Endothelial cell of umbilical vein (primary cell): ENCODE measurements around the gene CUL7. TPM values are rescaled to one million over a fixed set of nuclear protein-coding genes. Genes with fewer than 3 reads are reported as not detected.

ENCODE experiments used
- BruUV-seq: library from RNA; stranded (reverse); fragments of 400-500 nt; replicated peaks from 2 replicates; lab custom pipeline; 2021; lab: Mats Ljungman, UMichigan
- CTCF ChIA-PET: fragments of 300-600, 350-600 bp; sonication (Branson Sonifier 250); formaldehyde crosslinking; loops from one replicate; lab custom pipeline; 2021; ENCODE audit warnings: antibody characterized with exemption, inconsistent platforms; lab: Charles Lee
- POLR2A ChIA-PET: fragments of 300-600, 350-600 bp; sonication (Branson Sonifier 250); formaldehyde crosslinking; loops from one replicate; lab custom pipeline; 2021; ENCODE audit warnings: antibody characterized with exemption, inconsistent platforms; lab: Charles Lee
- DNase-seq: peaks from one replicate; pipeline ENCODE4 v3.0.0-alpha.2; 2011; ENCODE audit warnings: low read depth, low spot score
- FAIRE-seq: peaks from 2 replicates; lab custom pipeline; 2011; peaks lifted over from hg19 to GRCh38; lab: Jason Lieb, UNC
- H2AFZ ChIP-seq: 2 replicates; pipeline ENCODE4 v1.6.0; 2012; ENCODE audit warnings: low read depth, low read length, control low read depth, inconsistent platforms
- H3K27ac ChIP-seq: 2 replicates; pipeline ENCODE4 v1.5.1; 2011; ENCODE audit warnings: low read depth, mild to moderate bottlenecking, control low read depth, low read length, moderate library complexity; ENCODE audit not compliant: insufficient read depth
- H3K27me3 ChIP-seq, 2 experiments: 2 replicates each; pipeline versions ENCODE4 v1.6.0 to v1.6.1; 2011; ENCODE audit warnings: low read length in 2 of 2, mixed read lengths in 1 of 2; ENCODE audit not compliant: control insufficient read depth in 2 of 2, insufficient read depth in 2 of 2
- H3K36me3 ChIP-seq, 2 experiments: 2 replicates in 1 of 2; 3 replicates in 1 of 2; pipeline ENCODE4 v1.5.1; 2011; ENCODE audit warnings: low read length in 2 of 2, mild to moderate bottlenecking in 1 of 2, moderate library complexity in 1 of 2; ENCODE audit not compliant: control insufficient read depth in 2 of 2, insufficient read depth in 2 of 2; ENCODE audit errors: extremely low read depth in 1 of 2
- H3K4me1 ChIP-seq: 3 replicates; pipeline ENCODE4 v1.5.1; 2011; ENCODE audit warnings: mild to moderate bottlenecking, low read length; ENCODE audit not compliant: control insufficient read depth, insufficient read depth; ENCODE audit errors: extremely low read depth
- H3K4me2 ChIP-seq: 2 replicates; pipeline ENCODE4 v1.6.1; 2011; ENCODE audit warnings: low read length, control low read depth, mixed read lengths; ENCODE audit not compliant: insufficient read depth
- H3K4me3 ChIP-seq, 3 experiments: fragments of 200-600 bp in 1 of 3; sonication (generic), shearing (Covaris generic) in 1 of 3; replicated peaks in 1 of 3; 2 replicates each; pipeline ENCODE4 v1.5.1; 2011 to 2016; ENCODE audit warnings: control low read depth in 3 of 3, low read length in 3 of 3, mild to moderate bottlenecking in 2 of 3, inconsistent platforms in 1 of 3, low read depth in 1 of 3, moderate library complexity in 1 of 3; ENCODE audit not compliant: insufficient read depth in 1 of 3
- H3K79me2 ChIP-seq: 2 replicates; pipeline ENCODE4 v1.6.0; 2012; ENCODE audit warnings: low read length, inconsistent platforms; ENCODE audit not compliant: control insufficient read depth, insufficient read depth
- H3K9ac ChIP-seq: replicated peaks from 2 replicates; pipeline ENCODE3; 2011; ENCODE audit warnings: low read length, control low read depth; ENCODE audit not compliant: insufficient read depth; ENCODE audit errors: extremely low read depth
- H3K9me1 ChIP-seq: replicated peaks from 3 replicates; pipeline ENCODE4 v1.6.0; 2011; ENCODE audit warnings: mild to moderate bottlenecking, low read length; ENCODE audit not compliant: control insufficient read depth, insufficient read depth; ENCODE audit errors: extremely low read depth
- H3K9me3 ChIP-seq: replicated peaks from 2 replicates; pipeline ENCODE4 v1.5.1; 2012; ENCODE audit warnings: low read length, inconsistent platforms; ENCODE audit not compliant: control insufficient read depth, insufficient read depth
- H4K20me1 ChIP-seq: replicated peaks from 2 replicates; pipeline ENCODE3; 2011; ENCODE audit warnings: mild to moderate bottlenecking, low read length; ENCODE audit not compliant: control insufficient read depth, insufficient read depth; ENCODE audit errors: extremely low read depth
- CTCF ChIP-seq, 2 donors: IDR thresholded peaks; 1 replicate in 1 of 2; 2 replicates in 1 of 2; pipeline ENCODE4 v1.5.1; 2011; ENCODE audit warnings: low read length in 2 of 2, mild to moderate bottlenecking in 2 of 2, moderate library complexity in 2 of 2, control low read depth in 1 of 2, inconsistent platforms in 1 of 2, low read depth in 1 of 2; ENCODE audit not compliant: insufficient read depth in 1 of 2; ENCODE audit errors: extremely low read depth in 1 of 2
- EZH2 ChIP-seq: IDR thresholded peaks from 2 replicates; pipeline ENCODE4 v1.6.1; 2012; ENCODE audit warnings: borderline replicate concordance, low read depth, mild to moderate bottlenecking, moderate library complexity, low read length, inconsistent platforms; ENCODE audit not compliant: severe bottlenecking
- FOS ChIP-seq: IDR thresholded peaks from 2 replicates; pipeline ENCODE4 v1.6.1; 2011; ENCODE audit warnings: mild to moderate bottlenecking, low read length, moderate library complexity, borderline replicate concordance; ENCODE audit not compliant: insufficient read depth
- GATA2 ChIP-seq: IDR thresholded peaks from 2 replicates; pipeline ENCODE4 v1.7.0; 2011; ENCODE audit warnings: low read depth, mild to moderate bottlenecking, moderate library complexity, mixed read lengths, low read length; ENCODE audit not compliant: insufficient read length, insufficient read depth
- JUN ChIP-seq: IDR thresholded peaks from 2 replicates; pipeline ENCODE4 v1.6.1; 2011; ENCODE audit warnings: borderline replicate concordance, low read depth; ENCODE audit not compliant: insufficient read length, insufficient read depth
- MYC ChIP-seq: IDR thresholded peaks from one replicate; pipeline ENCODE4 v1.6.1; 2011; ENCODE audit warnings: mild to moderate bottlenecking, low read depth, low read length
- POLR2A ChIP-seq: IDR thresholded peaks from 2 replicates; pipeline ENCODE4 v1.6.1; 2012; ENCODE audit warnings: low read depth, mild to moderate bottlenecking, control low read depth, low read length
- POLR2AphosphoS5 ChIP-seq: IDR thresholded peaks from 2 replicates; pipeline ENCODE4 v1.6.1; 2012; ENCODE audit warnings: low read depth, mild to moderate bottlenecking, control low read depth, low read length, moderate library complexity; ENCODE audit not compliant: insufficient read depth
- dilution Hi-C: fragments of 300-500 bp; cut with MboI; formaldehyde crosslinking; loops from one replicate; pipeline ENCODE4 v1.15.0; 2019; ENCODE audit warnings: low sequenced_read_pairs; ENCODE audit not compliant: extremely low pct_ligation_motif_present
- intact Hi-C: fragments of 100-400 bp; cut with micrococcal nuclease; formaldehyde crosslinking; loops from one replicate; pipeline ENCODE4 v1.10.0; 2022
- polyA plus RNA-seq, 4 experiments: library from polyadenylated mRNA; depleted of rRNA in 3 of 4; stranded (reverse) in 3 of 4; unstranded in 1 of 4; fragments of >200 nt; gene quantifications; 2 replicates each; pipeline versions ENCODE4 v1.2.1 to v1.2.3, GENCODE V29; 2011 to 2012; ENCODE audit warnings: missing spikeins in 1 of 4
- total RNA-seq: library from RNA; stranded (reverse); gene quantifications from 2 replicates; pipeline ENCODE4 v1.2.3, GENCODE V29; 2021
- TF ChIP-seq, protein P1 (sequence below): IDR thresholded peaks from 2 replicates; pipeline ENCODE4 v1.6.1; 2011; ENCODE audit not compliant: insufficient read depth, insufficient read length

Gene CUL7
- total and polyA plus RNA-seq, 2 donors (not counting 3 experiments of a cell fraction or from before 2014, with no cell fraction given), result 29.4 to 33.7 TPM

- dilution Hi-C loops, result no loop called here
- Histone ChIP-seq H3K27ac (no peak overlapping the region), H3K4me1 (peaks cover 23% of the 10 kb centered on the region), H3K9ac (no peak overlapping the region), H4K20me1 (no peaks in the 10 kb centered on the region), H3K4me2 (no peak overlapping the region), H2AFZ (no peak overlapping the region), H3K27me3 (no peaks in the 10 kb centered on the region), H3K36me3 (no peaks in the 10 kb centered on the region), H3K4me3 (no peak overlapping the region), H3K79me2 (peaks cover 14% of the 10 kb centered on the region), H3K9me3 (no peaks in the 10 kb centered on the region), H3K9me1 (no peaks in the 10 kb centered on the region)
- no TSS peak for BruUV-seq
- intact Hi-C loops, result loop anchor here (5.0 kb wide), 1 partner anchor 86 kb away; no protein-coding TSS in a partner anchor
- POLR2A ChIA-PET, result interaction anchor here (1.7 kb wide), 1 partner anchor 72 kb away, joined by 3 read pairs; the partner anchor contains the start of gene PPP2R5D
- CTCF ChIA-PET, result interaction anchor here (1.5 to 1.6 kb wide), 2 partner anchors 20 to 88 kb away, joined by 3 to 6 read pairs; partner anchors contain the start of gene PTK7
- TF ChIP-seq POLR2AphosphoS5 (no peak), FOS (no peak), POLR2A (no peak), CTCF (IDR thresholded peaks at IDR 0.05; ENCODE audit: extremely low read depth in 1 of 2, insufficient read depth in 1 of 2, low read depth in 1 of 2, low read length in 2 of 2) (no peak), GATA2 (no peak), JUN (no peak), MYC (no peak), EZH2 (no peak)
- TF ChIP-seq, protein P1, sequence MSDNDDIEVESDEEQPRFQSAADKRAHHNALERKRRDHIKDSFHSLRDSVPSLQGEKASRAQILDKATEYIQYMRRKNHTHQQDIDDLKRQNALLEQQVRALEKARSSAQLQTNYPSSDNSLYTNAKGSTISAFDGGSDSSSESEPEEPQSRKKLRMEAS, result no peak
- DNase-seq (no peak), FAIRE-seq (no peak)
Observed at GRCh38 chr6:43055966-43056365, 2.3 kb upstream of the CUL7 start.
